DMS 273 treated with DMSO at 0.1 percent for 48 hours (cell line): ENCODE measurements around the gene DYNLT3.

ENCODE experiments used
- DNase-seq: peaks from one replicate; lab custom pipeline; 2025; lab: John Stamatoyannopoulos, UW

Gene DYNLT3

DNA sequence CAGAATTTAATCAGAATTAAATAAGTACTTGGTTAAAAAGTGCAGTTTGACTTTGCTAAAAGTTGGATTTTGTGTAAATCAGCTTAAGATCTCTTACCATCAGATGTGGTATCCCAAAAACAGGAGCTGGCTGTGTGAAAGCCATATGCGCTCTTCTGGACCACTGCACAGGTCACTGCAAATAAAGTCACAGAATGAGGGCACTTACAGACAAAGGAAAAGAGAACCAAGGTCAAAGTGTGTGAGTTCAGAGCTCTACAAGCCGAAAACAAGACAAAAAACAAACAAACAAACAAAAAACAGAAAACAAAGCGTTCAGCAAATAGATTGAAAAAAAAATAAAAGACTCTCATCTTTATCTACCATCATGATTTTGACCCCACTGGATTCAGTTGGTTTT, 6.4 kb downstream of the DYNLT3 start:
- DNase-seq: no peak

DNA sequence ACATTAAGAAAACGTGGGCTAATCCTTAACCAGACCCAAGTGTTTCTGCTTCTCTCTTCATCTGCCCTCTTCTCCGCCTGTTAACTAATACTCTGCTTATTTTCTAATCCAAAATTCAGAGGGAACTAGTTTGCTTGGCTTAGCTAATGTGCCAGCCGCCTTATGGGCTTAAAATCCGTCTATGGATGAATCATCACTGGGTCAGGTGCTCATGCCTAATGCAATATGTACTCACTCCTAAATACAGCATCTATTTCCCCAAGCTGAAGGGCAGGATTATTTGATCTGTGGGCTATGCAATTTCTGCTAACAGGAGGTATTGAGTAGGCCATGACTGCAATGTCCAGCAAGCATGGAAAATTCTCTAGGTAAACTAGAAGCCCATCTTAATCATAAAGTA, 12.4 kb downstream of the DYNLT3 start:
- no peak for DNase-seq

DNA sequence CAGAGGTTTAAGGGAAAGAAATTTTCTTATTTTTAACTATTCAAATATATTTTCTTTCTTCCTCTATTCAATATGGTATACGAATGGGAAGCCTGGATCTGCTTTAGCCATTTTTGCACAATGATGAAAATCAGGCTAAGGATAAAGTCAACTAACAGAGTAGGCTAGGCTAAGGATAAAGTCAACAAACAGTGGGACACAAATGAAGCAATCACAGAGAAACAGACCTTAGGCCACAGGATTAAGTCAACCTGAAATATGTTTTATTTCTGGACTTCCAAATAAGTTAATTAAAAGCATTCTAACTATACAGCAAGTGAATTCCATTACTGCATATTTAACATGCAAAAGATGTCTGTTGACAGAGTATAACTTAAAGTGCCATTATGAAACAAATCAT, 17.0 kb downstream of the DYNLT3 start:
- DNase-seq: no peak

DNA sequence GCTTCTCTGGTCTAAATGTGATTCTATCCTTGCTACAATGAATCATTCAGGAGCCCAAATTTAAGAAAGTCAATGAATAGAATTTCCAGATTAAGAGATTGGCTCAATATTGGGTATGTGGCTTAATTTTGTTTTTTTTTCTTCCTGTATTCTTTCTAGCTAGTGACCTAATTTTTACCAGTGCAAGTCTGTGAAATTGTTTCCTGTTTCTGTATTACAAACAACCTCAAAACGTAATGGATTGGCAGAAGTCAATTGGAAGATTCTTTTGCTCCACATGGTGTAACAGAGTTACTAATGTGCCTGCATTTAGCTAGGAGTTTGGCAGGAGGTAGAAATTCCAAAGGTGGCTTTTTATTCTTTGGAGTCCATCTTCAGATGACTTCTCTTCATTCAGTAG, 17.6 kb downstream of the DYNLT3 start:
- DNase-seq: no peak

DNA sequence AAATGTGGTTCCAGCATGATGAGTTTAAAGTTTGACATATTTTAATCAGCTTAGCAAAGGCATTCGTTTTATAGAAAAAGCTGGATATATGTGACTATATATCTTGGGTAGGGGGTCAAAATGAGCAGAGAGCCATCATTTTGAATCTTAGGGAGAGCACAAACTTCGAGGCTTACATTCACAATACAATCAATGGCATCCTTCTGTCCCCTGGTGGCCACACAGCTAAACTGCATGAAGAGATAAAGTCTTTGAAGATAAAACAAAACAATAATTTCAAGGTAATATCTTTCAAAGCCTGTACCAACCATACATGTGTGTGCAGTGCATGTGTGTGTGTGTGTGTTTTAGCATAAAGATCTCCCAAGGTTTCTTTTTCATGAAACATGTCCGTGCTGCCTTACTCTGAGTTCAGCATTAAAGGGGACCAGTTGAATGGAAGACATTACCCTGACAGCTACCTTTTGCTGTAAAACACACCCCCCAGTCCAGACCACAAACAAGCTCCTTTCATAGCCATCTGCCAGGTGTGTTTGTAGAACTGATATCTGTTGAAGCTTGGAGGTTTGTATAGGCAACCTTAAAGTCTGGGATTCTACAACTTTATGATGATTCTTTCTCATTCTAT, 22.0 kb downstream of the DYNLT3 start:
- DNase-seq: no peak

DNA sequence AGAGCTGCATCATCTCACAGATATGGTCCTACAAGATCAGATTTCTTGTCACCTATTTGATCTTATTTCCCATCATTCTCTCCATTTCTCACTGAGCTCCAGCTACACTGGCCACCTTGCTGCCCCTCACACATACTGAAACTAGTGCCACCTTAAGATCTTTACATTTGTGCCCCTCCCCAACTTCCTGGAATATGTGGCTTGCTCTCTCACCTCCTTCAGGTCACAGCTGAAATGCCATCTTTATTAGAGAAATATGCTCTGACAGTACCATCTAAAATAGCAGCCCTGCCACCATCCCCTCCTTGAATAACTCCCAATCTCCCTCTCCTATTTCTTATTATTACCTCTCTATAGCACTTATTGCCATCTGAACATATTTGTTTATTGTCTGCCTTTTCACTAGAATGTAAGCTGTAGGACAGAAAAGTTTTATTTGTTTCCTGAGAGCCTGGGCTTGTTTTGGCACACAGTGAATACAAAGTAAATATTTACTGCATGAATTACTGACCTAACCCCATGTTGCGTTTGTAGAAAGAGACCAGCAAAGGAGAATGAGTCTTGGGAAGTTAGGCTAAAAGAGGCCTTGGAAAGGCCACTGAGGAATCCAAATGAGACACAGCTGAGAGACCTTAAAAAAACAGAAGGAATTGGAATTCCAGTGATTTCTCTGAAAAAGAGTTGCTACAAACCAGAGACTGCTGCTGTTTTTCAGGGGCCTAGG, 22.7 kb downstream of the DYNLT3 start:
- no peak for DNase-seq

DNA sequence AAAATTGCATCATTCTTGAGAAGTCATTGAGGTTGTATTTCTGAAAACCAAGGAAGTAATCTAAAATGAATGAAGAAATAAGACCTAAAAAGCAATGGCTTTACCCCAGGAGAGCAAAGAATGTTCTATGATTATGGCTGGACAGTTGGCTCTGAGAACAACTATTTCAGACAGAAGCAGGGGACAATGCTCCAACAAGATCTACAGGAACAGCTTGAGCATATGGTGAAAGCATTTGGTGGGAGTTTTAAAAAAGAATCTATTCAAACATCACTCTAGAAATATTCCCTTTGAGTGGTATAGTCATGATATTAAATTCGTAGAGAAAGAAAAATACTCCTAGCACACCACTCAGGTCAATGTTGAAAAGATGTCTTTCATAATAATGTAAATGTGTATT, 26.7 kb downstream of the DYNLT3 start:
- DNase-seq: no peak

DNA sequence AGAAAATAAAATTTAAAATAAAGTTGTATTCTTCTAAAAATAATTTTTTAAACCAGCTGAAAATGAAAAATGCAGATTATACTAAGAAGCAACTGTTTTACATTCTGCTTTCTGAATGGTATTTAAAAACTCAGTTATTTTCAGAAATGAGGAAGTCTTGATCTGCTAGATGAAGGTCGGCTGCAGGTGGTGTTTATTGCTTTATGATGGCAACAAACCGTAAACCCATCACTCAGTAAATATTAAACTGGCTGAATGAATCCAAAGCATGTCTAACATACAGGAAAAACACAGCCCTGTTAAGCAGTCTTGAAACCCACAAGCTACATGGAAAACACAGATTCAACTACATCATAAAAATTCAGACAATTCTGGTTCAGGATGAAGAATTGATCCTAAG, 29.3 kb downstream of the DYNLT3 start:
- DNase-seq: no peak

DNA sequence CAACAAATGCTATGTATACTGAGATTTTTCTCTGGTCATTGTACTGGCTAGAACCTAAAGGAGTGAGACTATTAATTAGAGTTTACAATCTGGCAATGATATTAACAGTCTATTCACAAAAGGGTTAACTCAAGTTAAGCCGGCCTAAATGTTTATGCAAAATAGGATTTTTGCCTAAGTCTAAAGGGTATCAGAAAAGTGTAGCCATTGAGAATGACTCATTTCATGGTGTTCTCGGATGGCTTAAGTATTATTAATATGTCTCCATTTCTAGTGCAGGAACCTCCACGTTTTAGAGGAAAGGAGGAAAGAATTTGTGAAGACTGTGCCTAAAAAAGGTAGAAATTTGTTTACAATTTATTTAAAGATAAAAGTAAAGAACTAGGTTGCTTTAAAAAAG, 29.8 kb downstream of the DYNLT3 start:
- no peak for DNase-seq

DNA sequence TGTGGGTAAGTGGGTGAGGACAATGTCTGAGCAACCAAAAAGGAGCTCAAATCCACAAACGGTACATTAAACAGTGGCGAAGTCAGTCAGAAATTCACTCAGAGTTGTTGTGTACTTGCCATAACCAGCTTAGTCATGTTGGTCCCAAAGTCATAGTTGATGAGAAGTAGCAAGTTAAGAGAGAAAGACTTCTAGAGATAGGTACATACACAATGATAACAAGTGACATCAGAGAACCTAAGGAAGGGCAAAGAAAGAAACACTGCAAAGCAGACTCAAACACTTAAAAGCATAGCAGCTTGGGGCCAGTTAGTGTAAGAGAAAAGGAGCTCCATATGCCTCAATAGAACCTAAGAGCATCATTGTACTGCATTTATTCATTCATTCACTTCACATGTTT, 30.2 kb downstream of the DYNLT3 start:
- no peak for DNase-seq

DNA sequence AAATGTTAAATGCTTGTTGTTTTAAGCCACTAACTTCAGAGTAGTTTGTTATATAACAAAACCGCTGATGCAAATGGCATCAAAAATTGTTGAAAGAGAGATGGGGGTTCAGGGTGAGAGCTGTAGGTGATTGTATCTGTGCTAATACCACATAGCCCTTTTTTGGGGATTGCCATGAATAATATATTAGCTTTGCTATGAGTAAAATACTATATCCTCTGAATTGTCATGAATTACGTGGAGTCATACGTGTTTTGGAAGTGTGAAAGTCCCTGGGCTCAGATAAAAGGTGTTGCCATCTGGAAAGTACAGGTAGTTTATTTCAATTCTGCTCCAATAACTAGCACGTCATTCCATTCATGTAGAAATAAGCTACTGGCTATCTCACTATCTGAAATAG, 30.6 kb downstream of the DYNLT3 start:
- DNase-seq: no peak

DNA sequence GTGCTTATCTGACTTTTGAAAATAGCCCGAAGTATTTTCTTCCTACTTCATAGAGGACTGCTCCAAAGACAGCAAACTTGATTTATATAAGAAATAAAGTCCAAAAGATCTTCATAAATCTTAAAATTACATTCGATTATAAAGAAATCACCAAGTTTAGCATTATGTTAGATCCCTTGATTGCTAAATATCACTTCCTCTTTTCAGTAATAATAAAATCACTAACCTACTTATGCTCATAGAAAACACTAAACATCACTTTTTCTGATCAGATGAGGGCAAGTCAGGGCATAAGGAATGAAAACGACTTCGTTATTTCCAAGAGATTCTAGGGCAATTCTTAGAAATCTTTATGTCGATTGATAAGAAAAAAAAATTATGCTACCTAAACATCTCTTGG, 32.0 kb downstream of the DYNLT3 start:
- no peak for DNase-seq

DNA sequence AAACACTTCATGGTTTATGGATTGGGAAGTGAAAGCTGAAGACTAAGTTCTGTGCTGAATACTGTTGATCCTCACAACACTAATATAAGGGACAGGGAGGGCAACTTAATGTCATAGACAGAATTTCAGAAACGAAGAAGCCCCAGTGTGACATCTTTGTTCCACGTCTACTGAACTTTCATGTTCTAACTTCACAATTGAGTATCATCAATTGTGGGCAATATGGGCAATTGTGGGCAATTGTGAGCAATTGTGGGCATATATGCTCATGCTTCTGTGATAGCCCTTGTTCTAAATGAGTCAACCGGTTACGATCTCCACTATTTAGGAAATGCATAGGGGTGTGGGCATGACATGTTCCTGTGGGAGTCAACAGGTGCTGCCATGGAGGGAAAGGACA, 33.8 kb downstream of the DYNLT3 start:
- no peak for DNase-seq

DNA sequence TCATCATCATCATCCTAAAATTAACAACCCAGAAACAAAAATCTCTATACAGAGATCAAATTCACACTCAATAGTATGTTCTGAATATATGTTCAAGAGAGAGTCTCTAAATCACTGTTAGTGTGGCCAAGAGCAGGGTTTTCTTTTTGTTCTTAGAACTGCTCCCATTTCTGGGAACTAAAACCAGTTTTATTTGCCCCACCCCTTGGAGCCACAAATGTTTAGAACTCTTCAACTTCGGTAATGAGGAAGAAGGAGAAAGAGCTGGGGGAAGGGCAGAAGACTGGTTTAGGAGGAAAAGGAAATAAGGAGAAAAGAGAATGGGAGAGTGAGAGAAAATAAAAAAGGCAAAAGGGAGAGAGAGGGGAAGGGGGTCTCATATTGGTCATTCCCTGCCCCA, 35.3 kb downstream of the DYNLT3 start:
- no peak for DNase-seq

DNA sequence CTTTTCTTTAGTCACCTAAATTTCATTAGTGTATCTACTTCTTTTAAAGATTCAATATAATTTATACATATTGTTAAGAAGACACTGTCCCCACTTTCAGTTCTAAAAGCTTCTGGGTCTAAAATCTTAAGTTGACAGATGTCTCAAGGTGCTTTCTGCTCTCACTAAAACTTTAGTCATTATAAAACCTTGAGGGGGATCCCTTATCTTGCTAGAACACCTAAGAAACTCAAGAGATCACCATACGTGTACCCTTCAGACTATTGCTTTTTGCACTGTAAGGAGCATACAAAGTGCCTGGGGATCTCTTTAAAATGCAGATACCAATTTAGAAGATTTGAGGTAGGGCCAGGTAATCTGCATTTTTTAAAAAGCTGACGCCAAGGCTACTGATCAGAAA, 37.4 kb downstream of the DYNLT3 start:
- no peak for DNase-seq

DNA sequence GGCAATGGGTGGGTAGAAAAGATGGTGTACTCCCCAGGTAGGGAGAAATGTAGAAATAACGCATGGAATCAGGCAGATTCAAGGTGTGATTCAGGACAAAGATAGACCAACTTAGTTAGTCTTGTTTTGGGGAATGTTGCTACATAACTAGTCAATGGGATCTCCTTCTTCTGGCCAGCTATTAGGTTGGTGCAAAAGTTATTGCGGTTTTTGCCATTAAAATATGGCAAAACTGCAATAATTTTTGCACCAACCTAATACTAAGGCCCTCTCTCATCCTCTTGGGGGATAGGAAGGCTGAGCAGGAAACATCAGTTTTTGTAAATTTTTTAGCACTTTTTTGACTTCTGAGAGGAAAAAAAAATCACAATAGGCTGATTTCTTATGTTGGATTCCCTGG, 44.3 kb downstream of the DYNLT3 start:
- no peak for DNase-seq

DNA sequence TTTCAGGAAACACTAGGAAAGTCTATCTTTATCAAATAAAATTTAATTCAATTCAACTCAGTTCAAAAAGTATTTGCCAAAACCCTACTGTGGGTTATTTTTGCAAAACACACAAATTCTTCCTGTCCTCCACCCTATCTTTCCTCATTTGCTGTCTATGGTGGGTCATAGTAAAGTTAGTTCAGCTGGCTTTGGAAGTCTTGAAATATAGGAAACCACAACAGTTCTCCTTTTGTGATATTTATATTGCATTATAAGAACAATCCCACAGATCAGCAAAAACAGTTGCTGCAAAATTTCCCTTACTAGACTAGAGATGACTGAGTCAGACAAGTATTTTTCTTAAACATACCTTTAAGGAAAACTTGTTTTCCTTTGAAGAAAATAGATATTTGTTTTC, 45.3 kb downstream of the DYNLT3 start:
- DNase-seq: no peak

DNA sequence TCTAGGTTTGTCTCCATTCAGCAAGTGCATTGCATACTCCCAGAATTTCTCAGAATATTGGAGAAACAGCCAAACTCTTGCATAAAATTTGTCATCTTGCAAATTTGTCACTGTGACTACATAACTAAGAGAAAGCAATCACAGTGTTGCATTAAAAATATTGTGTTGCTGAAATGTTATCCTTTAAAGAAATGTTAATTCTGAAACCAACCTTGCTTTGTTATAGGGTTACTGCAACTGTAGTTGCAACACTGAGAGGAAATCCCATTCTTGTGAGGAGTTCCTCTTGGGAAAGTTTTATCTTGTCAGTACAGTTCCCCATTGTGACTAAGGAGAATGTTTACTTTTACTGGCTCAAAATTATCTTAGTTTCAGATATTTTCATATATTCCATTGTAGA, 46.7 kb downstream of the DYNLT3 start:
- DNase-seq: no peak

DNA sequence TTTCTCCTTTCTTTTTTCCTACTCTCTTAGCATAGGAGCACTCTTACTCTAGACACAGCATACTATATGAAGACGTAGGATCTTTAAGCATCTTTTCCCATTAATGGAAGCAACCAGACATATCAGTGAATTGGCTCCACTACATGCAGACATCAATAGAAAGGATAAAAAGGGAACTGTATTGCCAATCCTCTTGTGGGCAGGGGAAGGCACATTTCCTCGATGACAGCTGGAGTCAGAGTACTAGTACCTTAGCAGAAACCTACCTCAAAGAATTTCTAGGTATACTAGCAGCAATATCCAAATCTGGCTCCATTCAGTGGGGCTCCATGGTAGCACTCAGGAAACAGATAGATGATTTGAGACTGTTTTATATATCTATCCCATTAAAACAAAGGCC, 47.4 kb downstream of the DYNLT3 start:
- DNase-seq: no peak

DNA sequence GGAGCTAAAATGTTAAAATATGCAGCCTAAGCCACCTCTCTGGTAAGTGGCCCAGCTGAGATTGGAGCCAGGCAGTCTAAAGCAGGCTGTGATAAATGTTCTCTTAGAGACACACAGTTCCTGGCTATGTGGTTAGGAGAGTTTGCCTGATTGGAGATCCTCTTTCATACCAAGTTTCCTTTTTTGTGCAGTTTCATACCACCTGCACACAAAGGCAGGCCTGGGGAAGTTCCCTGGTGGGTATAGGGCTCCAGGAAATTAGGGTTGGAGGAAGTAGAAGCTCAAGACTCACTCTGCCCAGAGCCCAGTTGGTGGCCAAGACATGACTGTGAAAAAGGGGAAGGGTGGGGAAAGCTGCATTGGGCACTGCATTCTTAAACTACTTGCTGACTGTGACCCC, 50.6 kb downstream of the DYNLT3 start:
- DNase-seq: no peak

DNA sequence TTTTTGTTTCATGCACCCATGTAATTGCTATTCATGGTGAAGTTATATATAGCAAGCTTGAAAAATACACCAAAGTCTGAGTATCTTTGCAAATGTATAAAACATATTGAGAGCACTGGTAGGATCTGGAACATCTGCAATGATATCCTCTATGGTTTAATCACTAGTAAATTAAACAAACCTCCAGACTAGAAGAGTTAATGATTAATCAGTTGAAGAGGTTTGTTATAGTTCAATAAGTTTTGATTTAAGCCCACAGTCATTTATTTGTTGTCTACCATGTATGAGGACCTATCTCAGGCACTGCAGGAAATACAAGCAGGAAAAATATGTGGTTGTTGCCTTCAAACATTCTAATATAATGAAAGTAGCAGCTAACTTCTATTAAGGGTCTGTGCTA, 51.1 kb downstream of the DYNLT3 start:
- no peak for DNase-seq
